22Rv1 (cell line): ENCODE results near the gene CNTNAP2.
A peak's percentile ranks its signal among the peaks of the same experiment; 100 is the strongest.

ENCODE experiments used
- H3K27ac ChIP-seq: fragments of 450-650 bp; 2 replicates; pipeline ENCODE4 v1.5.1; 2017
- CTCF ChIP-seq: fragments of 450-650 bp; IDR thresholded peaks from 2 replicates; pipeline ENCODE4 v1.5.1; 2017; ENCODE audit warnings: mild to moderate bottlenecking
- ZFX ChIP-seq: fragments of 450-650 bp; IDR thresholded peaks from 2 replicates; pipeline ENCODE4 v1.6.1; 2017; ENCODE audit warnings: antibody characterized with exemption, borderline replicate concordance

The CNTNAP2 gene

DNA sequence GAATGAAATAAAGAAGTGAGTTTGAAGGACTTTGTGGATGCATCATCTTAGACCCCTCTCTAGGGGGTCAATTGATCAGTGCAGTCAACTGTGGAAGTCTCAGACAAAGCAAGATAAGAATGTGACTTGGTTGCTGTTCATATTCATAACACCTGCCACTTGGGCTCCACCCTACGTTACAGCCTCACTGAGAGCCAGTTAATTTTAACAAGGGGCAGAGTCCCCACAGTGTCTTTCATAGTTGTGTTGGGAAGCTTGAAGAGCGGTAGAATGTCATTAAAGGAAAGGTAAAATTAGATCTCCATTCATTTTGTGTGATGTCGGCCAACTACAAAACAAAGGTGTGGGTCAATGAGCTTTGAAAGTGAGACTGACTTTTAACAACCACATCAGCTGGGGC is 2031.9 kb downstream of the CNTNAP2 start:
- H3K27ac ChIP-seq, result no peak overlapping the region
- TF ChIP-seq ZFX (no peak), CTCF (no peak)

- H3K27ac ChIP-seq, result no peak overlapping the region
- no peak for TF ChIP-seq CTCF
- TF ChIP-seq ZFX, result no peak
Measured at GRCh38 chr7:148149730-148150129, 2033.1 kb downstream of the CNTNAP2 start.

DNA sequence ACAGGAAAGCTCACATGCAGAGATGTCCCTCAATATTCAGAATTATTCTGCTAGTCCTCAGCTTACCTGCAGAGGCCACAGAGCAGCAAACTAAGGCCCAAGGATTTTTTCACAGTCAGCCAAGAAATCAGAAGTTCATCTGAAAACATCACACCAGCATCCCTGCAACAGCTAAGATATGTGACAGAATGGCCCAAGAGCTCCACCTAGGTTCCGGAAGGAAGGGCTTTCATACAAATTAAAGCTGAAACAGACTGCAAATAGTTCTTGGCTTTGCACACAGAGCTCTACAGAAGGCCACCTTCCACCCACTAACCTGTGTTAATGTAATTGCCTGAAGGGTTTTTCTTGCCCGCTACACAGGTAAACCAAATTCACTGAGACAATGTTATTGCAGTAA is 2035.2 kb downstream of the CNTNAP2 start:
- no peak overlapping the region for H3K27ac ChIP-seq
- TF ChIP-seq CTCF, result peak; percentile 18; the same call in 1 of the 2 replicates
- TF ChIP-seq ZFX, result no peak

DNA sequence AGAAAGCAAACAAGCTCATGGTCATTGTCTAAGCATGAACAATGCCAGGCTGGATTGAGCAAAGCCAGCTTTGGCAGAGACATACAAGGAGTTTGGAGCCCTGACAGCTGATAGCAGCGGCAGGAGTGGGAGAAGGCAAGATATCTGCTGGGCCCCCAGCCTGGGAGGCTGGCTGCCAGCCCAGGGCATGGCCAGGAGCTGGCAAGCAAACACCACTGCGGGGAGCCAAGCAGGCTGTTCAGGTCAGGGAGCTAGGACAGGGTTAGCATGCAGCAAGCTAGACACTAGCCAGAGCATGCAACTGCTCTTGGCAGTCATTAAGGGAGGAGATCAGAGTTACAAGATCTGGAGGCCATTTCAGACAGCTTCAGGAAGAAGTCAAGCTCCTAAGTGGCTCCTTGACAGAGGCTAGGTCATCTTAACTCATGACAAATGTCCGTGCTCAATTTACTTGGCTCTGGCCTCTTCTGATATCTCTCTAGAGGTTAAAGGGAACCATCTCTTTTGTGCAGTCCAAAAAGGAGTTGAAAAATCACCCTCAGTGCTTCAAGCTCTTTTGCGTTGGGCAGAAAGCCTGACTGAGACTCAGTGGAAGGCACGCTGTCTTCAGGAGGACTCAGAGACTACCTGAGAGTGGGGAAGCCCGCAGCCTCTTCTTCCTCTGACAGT is 2037.1 kb downstream of the CNTNAP2 start:
- TF ChIP-seq CTCF (no peak), ZFX (no peak)
- no peak overlapping the region for H3K27ac ChIP-seq

GRCh38 chr7:148155000-148155399 is 2038.4 kb downstream of the CNTNAP2 start:
- TF ChIP-seq CTCF, result no peak
- H3K27ac ChIP-seq, result no peak overlapping the region

- H3K27ac ChIP-seq, result no peak overlapping the region
- TF ChIP-seq CTCF, result no peak
Measured at GRCh38 chr7:148155826-148156225, 2039.2 kb downstream of the CNTNAP2 start.

DNA sequence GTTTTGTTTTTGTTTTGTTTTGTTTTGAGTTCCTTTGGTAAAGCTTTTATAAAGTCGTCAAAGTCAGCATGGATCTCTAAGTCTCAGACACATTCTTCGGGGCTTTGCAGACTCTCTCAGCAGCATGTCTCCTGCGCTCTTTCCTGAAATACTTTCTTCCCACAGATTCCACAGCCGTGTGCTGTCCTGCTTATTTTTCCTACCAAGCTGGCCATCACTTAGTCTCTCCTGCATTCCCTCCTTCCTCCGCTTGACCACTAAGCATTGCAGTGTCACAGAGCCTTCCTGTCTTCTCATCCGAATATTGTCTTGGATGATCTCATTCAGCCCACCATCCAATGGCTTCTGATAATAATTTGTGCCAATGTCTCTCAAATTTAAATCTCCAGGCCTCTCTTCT is 2039.6 kb downstream of the CNTNAP2 start:
- H3K27ac ChIP-seq, result no peak overlapping the region
- TF ChIP-seq CTCF (no peak), ZFX (no peak)
